Dermis microvascular lymphatic vessel endothelial cell (primary cell): ENCODE measurements around the gene B3GNT3. TPM values are rescaled to one million over a fixed set of nuclear protein-coding genes. Genes with fewer than 3 reads are reported as not detected.
"Not testable (repeated sequence)": the region's sequence is repeated elsewhere in the genome, so short reads cannot be mapped to it uniquely, and the experiment has no call there.

ENCODE experiments used
- DNase-seq, 2 donors: peaks; one replicate each; pipeline versions ENCODE4 v3.0.0 to v3.0.0-alpha.2; 2010; ENCODE audit warnings: low read depth in 2 of 2
- total RNA-seq: library from RNA; depleted of rRNA; stranded (reverse); fragments of >200 nt; gene quantifications from 2 replicates; pipeline ENCODE4 v1.2.1, GENCODE V29; 2014

The B3GNT3 gene
- total RNA-seq, 1 donor from 2014 or later, result under 0.01 TPM

DNA sequence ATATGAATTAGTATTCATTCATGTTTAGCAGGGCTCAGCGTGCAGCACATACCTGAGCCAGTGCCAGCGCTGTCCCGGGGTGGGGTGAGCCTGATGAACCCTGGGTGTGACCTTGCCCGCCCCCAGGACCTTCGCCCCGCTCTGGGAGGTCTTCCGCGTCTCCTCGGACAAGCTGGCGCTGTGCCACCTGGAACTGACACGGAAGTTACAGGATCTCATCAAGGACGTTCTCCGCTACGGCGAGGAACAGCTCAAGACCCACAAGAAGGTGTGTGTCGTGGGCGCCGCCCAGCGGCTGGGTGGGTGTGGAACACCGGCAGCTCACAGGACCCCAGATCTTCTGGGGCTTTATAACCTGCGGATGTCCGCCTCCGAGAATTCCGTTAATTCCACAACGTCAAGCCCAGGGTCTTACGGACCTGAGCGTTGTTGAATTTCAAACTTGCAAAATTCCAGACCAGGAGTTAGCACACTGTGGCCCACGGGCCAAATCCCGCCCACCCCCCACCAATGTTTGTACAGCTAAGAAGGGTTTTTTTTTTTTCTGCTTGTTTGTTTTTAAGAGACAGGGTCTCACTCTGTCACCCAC lies 28.3 kb upstream of the B3GNT3 start:
- DNase-seq, result peak; percentile 49 to 81

GRCh38 chr19:17767559-17767958 lies 27.4 kb upstream of the B3GNT3 start:
- DNase-seq, result no peak

DNA sequence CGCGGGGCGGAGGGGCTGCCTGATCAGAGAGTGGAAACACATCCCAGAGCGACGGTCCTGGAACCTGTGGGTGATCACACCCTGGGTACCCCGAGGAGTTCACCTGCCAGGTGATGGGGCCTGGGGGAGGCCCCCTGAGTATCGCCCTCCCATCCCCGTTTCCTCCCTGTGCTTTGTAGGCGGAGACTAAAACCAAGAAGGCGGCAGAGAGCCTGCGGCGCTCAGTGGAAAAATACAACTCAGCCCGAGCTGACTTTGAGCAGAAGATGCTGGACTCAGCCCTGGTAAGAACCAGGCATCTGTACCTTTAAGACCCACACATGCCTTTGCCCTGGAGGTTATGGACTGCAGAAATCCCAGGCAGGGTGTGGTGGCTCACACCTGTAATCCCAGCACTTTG lies 24.3 kb upstream of the B3GNT3 start:
- no peak for DNase-seq

- peak in 1 of 2 donors; percentile 21 for DNase-seq
Measured at GRCh38 chr19:17772172-17772571, 22.8 kb upstream of the B3GNT3 start.

GRCh38 chr19:17775245-17775927 lies 19.6 kb upstream of the B3GNT3 start:
- DNase-seq, result peak in 1 of 2 donors; percentile 38

DNA sequence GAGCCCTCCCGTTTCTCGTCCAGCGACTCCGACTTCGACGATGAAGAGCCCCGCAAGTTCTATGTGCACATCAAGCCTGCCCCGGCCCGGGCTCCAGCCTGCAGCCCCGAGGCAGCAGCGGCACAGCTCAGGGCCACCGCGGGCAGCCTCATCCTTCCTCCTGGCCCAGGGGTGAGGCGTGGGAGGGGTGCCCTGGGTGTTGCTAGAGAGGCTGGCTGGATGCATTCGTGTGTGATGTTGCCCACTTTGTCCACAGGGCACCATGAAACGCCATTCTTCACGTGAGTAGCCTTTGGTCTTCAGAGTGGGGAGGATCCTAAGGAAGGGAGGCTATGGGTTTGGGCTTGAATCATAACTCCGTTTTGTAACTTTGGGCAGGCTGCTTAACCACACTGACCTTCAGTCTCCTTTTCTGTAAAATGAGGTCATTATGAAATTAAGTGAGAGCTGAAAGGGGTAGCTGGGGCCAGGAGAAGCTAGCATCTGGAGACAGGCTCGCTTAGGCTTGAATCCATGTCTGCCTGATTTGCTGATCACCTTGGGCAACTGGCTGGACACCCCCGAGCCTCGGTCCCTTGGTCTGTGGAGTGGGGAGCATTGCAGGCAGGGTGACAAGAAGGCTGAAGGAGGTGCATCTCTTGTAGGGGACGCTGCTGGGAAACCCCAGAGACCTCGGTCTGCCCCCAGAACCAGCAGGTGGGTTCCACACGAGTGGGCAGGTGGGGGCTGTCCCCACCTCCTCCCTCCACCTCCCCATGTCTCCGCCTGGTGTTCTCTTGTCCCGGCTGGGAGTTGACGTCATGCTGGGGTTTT lies 18.7 kb upstream of the B3GNT3 start:
- DNase-seq, result no peak

DNA sequence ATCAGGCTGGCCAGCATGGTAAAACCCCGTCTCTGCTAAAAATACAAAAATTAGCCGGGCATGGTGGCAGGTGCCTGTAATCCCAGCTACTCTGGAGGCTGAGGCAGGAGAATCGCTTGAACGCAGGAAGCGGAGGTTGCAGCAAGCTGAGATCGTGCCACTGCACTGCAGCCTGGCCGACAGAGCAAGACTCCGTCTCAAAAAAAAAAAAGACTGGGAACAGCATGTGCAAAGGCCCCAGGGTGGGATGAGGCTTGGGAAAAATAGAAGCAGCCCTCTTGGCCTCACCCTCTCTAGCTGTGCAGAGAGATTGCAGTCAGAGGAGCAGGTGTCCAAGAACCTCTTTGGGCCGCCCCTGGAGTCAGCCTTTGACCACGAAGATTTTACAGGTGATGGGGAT lies 17.1 kb upstream of the B3GNT3 start:
- DNase-seq, result not testable (repeated sequence)

GRCh38 chr19:17778251-17778967 lies 16.5 kb upstream of the B3GNT3 start:
- DNase-seq, result peak in 1 of 2 donors; percentile 61

GRCh38 chr19:17778968-17779929 lies 15.7 kb upstream of the B3GNT3 start:
- DNase-seq, result peak in 1 of 2 donors; percentile 30

GRCh38 chr19:17780781-17781180 lies 14.2 kb upstream of the B3GNT3 start:
- no peak for DNase-seq

- DNase-seq, result not testable (repeated sequence)
Measured at GRCh38 chr19:17783721-17784120, 11.2 kb upstream of the B3GNT3 start.

GRCh38 chr19:17784201-17785008 lies 10.5 kb upstream of the B3GNT3 start:
- DNase-seq, result peak in 1 of 2 donors; percentile 55

DNA sequence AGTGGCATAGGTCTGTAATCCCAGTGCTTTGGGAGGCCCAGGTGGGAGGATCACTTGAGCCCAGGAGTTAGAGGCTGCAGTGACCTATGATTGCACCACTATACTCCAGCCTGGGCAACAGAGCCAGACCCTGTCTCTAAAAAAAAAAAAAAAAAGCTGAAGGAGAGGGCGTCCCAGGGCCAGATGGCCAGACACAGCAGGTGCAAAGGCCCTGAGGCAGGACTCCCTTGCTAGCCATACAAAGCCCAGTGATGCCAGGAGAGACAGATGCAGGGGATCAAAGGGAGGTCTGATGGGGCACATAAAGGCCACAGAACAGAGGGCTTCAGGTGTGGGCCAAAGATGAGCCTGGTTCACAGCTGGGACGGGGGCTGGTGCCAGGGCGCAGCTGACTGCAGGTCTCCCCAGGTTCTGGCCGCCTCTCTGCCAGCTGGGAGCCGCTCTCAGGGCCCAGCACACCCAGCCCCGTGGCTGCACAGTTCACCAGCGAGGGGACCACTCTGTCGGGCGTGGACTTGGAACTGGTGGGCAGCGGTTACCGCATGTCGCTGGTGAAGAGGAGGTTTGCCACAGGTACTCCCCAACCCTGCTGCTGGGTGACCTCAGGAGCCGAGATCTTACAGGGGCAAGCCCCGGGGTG lies 7.5 kb upstream of the B3GNT3 start:
- no peak for DNase-seq

- no peak for DNase-seq
Measured at GRCh38 chr19:17788632-17789031, 6.3 kb upstream of the B3GNT3 start.

GRCh38 chr19:17790059-17790780 lies 4.7 kb upstream of the B3GNT3 start:
- no peak for DNase-seq

DNA sequence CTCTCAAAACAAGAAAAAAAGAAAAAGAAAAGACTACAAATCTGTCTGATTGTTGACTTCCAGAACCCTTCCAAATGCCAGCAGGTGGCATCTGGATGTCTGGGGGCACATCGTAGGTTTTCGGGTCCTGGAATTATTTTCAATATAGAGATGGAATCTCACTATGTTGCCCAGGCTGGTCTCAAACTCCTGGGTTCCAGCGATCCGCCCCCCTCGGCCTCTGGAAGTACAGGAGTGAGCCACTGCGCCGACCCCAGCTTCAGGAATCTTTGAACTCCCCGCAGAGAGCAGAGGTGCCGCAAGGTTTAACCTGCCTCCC lies 567 bp upstream of the B3GNT3 start:
- DNase-seq, result no peak

GRCh38 chr19:17795495-17795856 lies 538 bp downstream of the B3GNT3 start:
- no peak for DNase-seq

- DNase-seq, result no peak
Measured at GRCh38 chr19:17796013-17796837, 1.3 kb downstream of the B3GNT3 start.
